Measurements from ENCODE around the gene SP110.

GRCh38 chr2:230130668-230131364, 89.0 kb downstream of the SP110 start:
- TF ChIP-seq CTCF (IDR thresholded peaks at IDR 0.05): no peak
- no peak for TF ChIP-seq POLR2A (IDR thresholded peaks at IDR 0.05)

Data from Peyer's patch (tissue), 4 donors.